Thyroid gland (tissue), 4 donors: ENCODE results near the gene CCHCR1. TPM values are rescaled to one million over a fixed set of nuclear protein-coding genes. Genes with fewer than 3 reads are reported as not detected.

Experiments used
- DNase-seq, 2 donors: peaks; one replicate each; pipeline ENCODE4 v3.0.0-alpha.2; 2019
- H3K27ac ChIP-seq, 3 donors: fragments of 200-600 bp; sonication (generic); 1 replicate in 2 of 3; 2 replicates in 1 of 3; pipeline ENCODE4 v1.5.1; 2016 to 2019; ENCODE audit warnings: mild to moderate bottlenecking in 1 of 3, moderate library complexity in 1 of 3
- H3K27me3 ChIP-seq: fragments of 200-600 bp; sonication (generic); one replicate; pipeline ENCODE4 v1.5.1; 2019
- H3K36me3 ChIP-seq, 2 donors: fragments of 200-600 bp; sonication (generic); one replicate each; pipeline ENCODE4 v1.5.1; 2016 to 2019
- H3K4me1 ChIP-seq, 2 donors: fragments of 200-600 bp; sonication (generic); one replicate each; pipeline ENCODE4 v1.5.1; 2017 to 2019
- H3K4me3 ChIP-seq, 3 donors: fragments of 200-600 bp; sonication (generic); replicated peaks in 1 of 3; 1 replicate in 2 of 3; 2 replicates in 1 of 3; pipeline ENCODE4 v1.5.1; 2016; ENCODE audit warnings: mild to moderate bottlenecking in 1 of 3
- H3K9me3 ChIP-seq: fragments of 200-600 bp; sonication (generic); one replicate; pipeline ENCODE4 v1.5.1; 2017
- POLR2A ChIP-seq, 2 donors: fragments of 450-650 bp; IDR thresholded peaks; one replicate each; pipeline ENCODE4 v1.6.1; 2017; ENCODE audit warnings: antibody characterized with exemption in 2 of 2, mild to moderate bottlenecking in 2 of 2, moderate library complexity in 1 of 2
- WGBS, 2 donors: methylation state at CpG; one replicate each; pipeline ENCODE4 v1.1.5; 2017; 5-methylcytosine and 5-hydroxymethylcytosine counted together
- intact Hi-C: fragments of 100-400 bp; cut with DNase I; formaldehyde crosslinking; loops from one replicate; pipeline ENCODE4 v1.15.1; 2023
- small RNA-seq: library from RNA; depleted of rRNA; stranded (forward); fragments of <200 nt; gene quantifications from one replicate; pipeline ENCODE3, GENCODE V24; 2016
- total RNA-seq, 4 donors: library from RNA; depleted of rRNA; stranded (reverse); fragments of >200 nt; gene quantifications; one replicate each; pipeline ENCODE4 v1.2.3, GENCODE V29; 2016
- TF ChIP-seq, protein P1 (sequence below), 6 experiments: fragments of 200-600 bp in 3 of 6; fragments of 450-650 bp in 3 of 6; sonication (generic) in 3 of 6; IDR thresholded peaks; one replicate each; pipeline ENCODE4 v1.5.1; 2016 to 2019; ENCODE audit warnings: antibody characterized with exemption in 6 of 6, mild to moderate bottlenecking in 2 of 6, inconsistent platforms in 1 of 6, moderate library complexity in 1 of 6

The CCHCR1 gene
- total RNA-seq, 4 donors from 2014 or later: 15.8 to 20.0 (median 17.0) TPM

DNA sequence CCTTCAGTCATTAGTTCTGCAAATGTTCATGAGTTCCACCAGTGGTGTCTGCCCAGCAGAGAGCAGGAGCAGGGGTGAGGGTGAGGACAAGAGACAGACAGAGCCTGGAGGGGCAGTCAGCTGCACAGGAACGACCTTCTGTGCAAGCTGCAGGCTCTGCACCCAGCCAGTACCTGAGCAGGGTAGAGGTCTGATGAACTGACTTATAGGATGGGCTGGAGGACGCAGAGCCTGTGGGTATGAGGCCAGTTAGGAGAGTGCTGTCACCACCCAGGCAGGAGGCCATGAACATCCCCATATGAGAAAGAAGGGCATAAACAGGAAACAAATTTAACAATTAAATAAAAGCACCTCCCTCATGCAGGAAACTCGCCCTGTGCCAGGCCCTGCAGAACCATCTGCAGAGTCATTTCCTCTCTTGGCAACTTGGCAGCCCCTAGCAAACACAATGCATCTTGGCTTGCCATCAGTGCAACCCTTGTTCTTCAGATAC is 63.2 kb downstream of the CCHCR1 start:
- TF ChIP-seq, protein P1, sequence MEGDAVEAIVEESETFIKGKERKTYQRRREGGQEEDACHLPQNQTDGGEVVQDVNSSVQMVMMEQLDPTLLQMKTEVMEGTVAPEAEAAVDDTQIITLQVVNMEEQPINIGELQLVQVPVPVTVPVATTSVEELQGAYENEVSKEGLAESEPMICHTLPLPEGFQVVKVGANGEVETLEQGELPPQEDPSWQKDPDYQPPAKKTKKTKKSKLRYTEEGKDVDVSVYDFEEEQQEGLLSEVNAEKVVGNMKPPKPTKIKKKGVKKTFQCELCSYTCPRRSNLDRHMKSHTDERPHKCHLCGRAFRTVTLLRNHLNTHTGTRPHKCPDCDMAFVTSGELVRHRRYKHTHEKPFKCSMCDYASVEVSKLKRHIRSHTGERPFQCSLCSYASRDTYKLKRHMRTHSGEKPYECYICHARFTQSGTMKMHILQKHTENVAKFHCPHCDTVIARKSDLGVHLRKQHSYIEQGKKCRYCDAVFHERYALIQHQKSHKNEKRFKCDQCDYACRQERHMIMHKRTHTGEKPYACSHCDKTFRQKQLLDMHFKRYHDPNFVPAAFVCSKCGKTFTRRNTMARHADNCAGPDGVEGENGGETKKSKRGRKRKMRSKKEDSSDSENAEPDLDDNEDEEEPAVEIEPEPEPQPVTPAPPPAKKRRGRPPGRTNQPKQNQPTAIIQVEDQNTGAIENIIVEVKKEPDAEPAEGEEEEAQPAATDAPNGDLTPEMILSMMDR (IDR thresholded peaks at IDR 0.05): no peak
- no peak for TF ChIP-seq POLR2A (IDR thresholded peaks at IDR 0.05)
- no peaks in the 10 kb centered on the region for H3K27me3 ChIP-seq
- intact Hi-C loops: no loop called here
- no peak overlapping the region for H3K4me3 ChIP-seq
- H3K27ac ChIP-seq: no peak overlapping the region
- no peak for DNase-seq
- 68 to 76% methylated on average over 3 of the region's 3 CpGs for WGBS, 2 donors
- no peaks in the 10 kb centered on the region for H3K36me3 ChIP-seq
- no peaks in the 10 kb centered on the region for H3K9me3 ChIP-seq
- peaks cover 0 to 5% of the 10 kb centered on the region in 2 donors for H3K4me1 ChIP-seq

DNA sequence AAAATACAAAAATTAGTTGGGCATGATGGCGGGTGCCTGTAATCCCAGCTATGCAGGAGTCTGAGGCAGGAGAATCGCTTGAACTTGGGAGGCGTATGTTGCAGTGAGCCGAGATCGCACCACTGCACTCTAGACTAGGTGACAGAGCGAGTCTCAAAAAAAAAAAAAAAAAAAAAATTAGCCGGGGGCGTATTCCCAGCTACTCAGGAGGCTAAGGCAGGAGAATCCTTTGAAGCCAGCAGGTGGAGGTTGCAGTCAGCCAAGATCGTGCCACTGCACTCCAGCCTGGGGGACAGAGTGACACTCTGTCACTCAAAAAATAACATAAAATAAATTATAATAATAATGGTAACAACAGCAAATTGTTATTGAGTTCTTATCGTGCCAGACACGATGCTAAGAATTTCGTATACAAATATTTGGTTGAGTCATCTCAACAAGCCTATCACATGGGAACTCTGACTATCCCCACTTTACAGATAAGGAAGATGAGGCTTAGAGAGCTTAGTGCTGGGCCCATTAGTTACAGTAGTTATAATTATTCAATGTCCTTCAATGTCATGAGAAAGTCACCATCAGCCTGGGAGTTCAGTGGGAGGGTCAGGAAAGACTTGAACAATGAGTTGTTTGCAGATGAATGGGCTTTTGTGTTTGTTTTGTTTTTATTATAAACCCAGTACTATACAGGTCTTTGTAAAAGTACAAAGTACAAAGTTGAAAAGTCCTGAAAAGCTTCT is 64.7 kb downstream of the CCHCR1 start:
- no peak overlapping the region for H3K27ac ChIP-seq
- DNase-seq: no peak
- no peak overlapping the region for H3K4me3 ChIP-seq
- TF ChIP-seq POLR2A (IDR thresholded peaks at IDR 0.05): no peak
- TF ChIP-seq, protein P1 (IDR thresholded peaks at IDR 0.05): no peak
- WGBS, 2 donors: 90 to 92% methylated on average over 12 of the region's 12 CpGs
- H3K4me1 ChIP-seq: peaks cover 0 to 5% of the 10 kb centered on the region in 2 donors
- intact Hi-C loops: no loop called here
- no peaks in the 10 kb centered on the region for H3K27me3 ChIP-seq
- no peaks in the 10 kb centered on the region for H3K36me3 ChIP-seq
- H3K9me3 ChIP-seq: no peaks in the 10 kb centered on the region

Small RNAs within 50 kb of the gene (small RNA-seq; reads per million reads assigned to genes)
- not detected for gene POLR2LP1

Other genes starting within 250 kb of the CCHCR1 start
- 10 to 100 TPM in 3 of 4 donors, 1 to 10 TPM in 1; 9.5 to 34.4 (median 18.2) TPM for gene GTF2H4, start 249.6 kb downstream of the CCHCR1 start, total RNA-seq
- gene VARS2, start 243.6 kb downstream of the CCHCR1 start, total RNA-seq: 10 to 100 TPM; 17.3 to 36.4 (median 30.6) TPM
- 1 to 10 TPM in 1 of 4 donors, not detected in 3; 3.5 TPM for gene SFTA2, start 225.6 kb downstream of the CCHCR1 start, total RNA-seq
- gene MUCL3, start 216.8 kb downstream of the CCHCR1 start, total RNA-seq: not detected
- not detected for gene MUC21, start 174.1 kb downstream of the CCHCR1 start, total RNA-seq
- not detected for gene MUC22, start 147.3 kb downstream of the CCHCR1 start, total RNA-seq
- not detected for gene C6orf15, start 45.2 kb downstream of the CCHCR1 start, total RNA-seq
- 1 to 10 TPM; 1.6 to 3.8 (median 2.4) TPM for gene PSORS1C1, start 43.0 kb downstream of the CCHCR1 start, total RNA-seq
- gene CDSN, start 37.4 kb downstream of the CCHCR1 start, total RNA-seq: under 1 TPM in 1 of 4 donors, not detected in 3; 0.34 TPM
- gene PSORS1C2, start 18.7 kb downstream of the CCHCR1 start, total RNA-seq: not detected
- 1 to 10 TPM; 1.2 to 4.9 (median 3.2) TPM for gene TCF19, start 787 bp upstream of the CCHCR1 start, total RNA-seq
- 1 to 10 TPM in 1 of 4 donors, not detected in 3; 1.0 TPM for gene POU5F1, start 12.9 kb upstream of the CCHCR1 start, total RNA-seq
- 100 to 1,000 TPM; 170 to 540 (median 399) TPM for gene HLA-C, start 114.3 kb upstream of the CCHCR1 start, total RNA-seq
- 1,000 to 10,000 TPM in 1 of 4 donors, 100 to 1,000 TPM in 3; 328 to 1,292 (median 594) TPM for gene HLA-B, start 199.4 kb upstream of the CCHCR1 start, total RNA-seq
- gene MICA, start 245.8 kb upstream of the CCHCR1 start, total RNA-seq: 10 to 100 TPM; 12.3 to 23.2 (median 15.3) TPM